Parathyroid adenoma (tissue), 2 donors: Measurements from ENCODE around the gene MTIF3.

Source experiments
- H2AFZ ChIP-seq: fragments of 300-600 bp; sonication (generic); one replicate; pipeline ENCODE4 v1.7.0; 2017; ENCODE audit warnings: antibody characterized with exemption, mild to moderate bottlenecking
- H3K27ac ChIP-seq: fragments of 300-600 bp; sonication (generic); one replicate; pipeline ENCODE4 v1.7.0; 2017
- H3K27me3 ChIP-seq: fragments of 300-600 bp; sonication (generic); one replicate; pipeline ENCODE4 v1.7.0; 2017; ENCODE audit warnings: low read length; ENCODE audit not compliant: control insufficient read depth, insufficient read depth
- H3K36me3 ChIP-seq: fragments of 300-600 bp; sonication (generic); one replicate; pipeline ENCODE4 v1.7.0; 2017; ENCODE audit warnings: low read length; ENCODE audit not compliant: control insufficient read depth, insufficient read depth
- H3K4me1 ChIP-seq: fragments of 300-600 bp; sonication (generic); one replicate; pipeline ENCODE4 v1.7.0; 2017; ENCODE audit warnings: control low read depth
- H3K4me2 ChIP-seq: fragments of 300-600 bp; sonication (generic); one replicate; pipeline ENCODE4 v1.7.0; 2017; ENCODE audit warnings: low read length
- H3K4me3 ChIP-seq: fragments of 300-600 bp; sonication (generic); one replicate; pipeline ENCODE4 v1.7.0; 2017; ENCODE audit warnings: low read depth, low read length
- H3K79me2 ChIP-seq: fragments of 300-600 bp; sonication (generic); one replicate; pipeline ENCODE4 v1.7.0; 2017; ENCODE audit warnings: control low read depth
- H3K9ac ChIP-seq: fragments of 300-600 bp; sonication (generic); one replicate; pipeline ENCODE4 v1.7.0; 2017; ENCODE audit warnings: mild to moderate bottlenecking
- H3K9me3 ChIP-seq: fragments of 300-600 bp; sonication (generic); one replicate; pipeline ENCODE4 v1.7.0; 2017; ENCODE audit warnings: low read length; ENCODE audit not compliant: control insufficient read depth
- TF ChIP-seq, protein P1 (sequence below): fragments of 300-600 bp; sonication (generic); IDR thresholded peaks from one replicate; pipeline ENCODE4 v1.7.0; 2017; ENCODE audit warnings: antibody characterized with exemption, mild to moderate bottlenecking
- donor health status: primary hyperparathyroidism.

The MTIF3 gene

DNA sequence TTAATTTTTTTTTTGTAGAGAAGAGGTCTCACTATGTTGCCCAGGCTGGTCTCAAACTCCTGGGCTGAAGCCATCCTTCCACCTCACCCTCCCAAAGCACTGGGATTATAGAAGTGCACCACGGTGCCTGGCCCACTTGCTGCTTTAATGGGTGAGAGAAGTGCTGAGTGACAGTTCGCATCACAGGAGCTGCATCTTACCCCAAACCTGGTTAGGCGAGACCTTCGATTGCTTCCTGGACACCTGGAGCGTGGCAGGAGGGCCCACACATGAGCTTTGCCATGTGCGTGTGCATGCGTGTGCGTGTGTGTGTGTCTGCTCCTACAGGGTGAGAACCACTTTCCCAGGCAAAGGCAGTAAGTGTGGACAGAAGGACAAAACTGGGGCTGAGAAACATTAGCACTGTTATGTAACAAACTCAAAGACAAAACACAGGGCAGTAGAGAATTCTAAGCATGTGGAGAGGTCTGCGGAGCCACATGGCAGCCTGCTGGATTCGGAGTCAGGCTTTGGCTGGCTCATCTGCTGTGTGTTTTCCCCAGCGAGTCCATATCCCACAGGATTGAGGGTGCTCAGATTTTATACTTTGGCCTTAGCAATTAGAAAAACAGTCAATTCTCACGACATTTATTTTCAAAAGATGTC is 11.7 kb upstream of the MTIF3 start:
- no peaks in the 10 kb centered on the region for H3K27me3 ChIP-seq
- no peak overlapping the region for H2AFZ ChIP-seq
- H3K4me3 ChIP-seq, result no peak overlapping the region
- H3K9me3 ChIP-seq, result no peaks in the 10 kb centered on the region
- no peaks in the 10 kb centered on the region for H3K36me3 ChIP-seq
- TF ChIP-seq, protein P1, sequence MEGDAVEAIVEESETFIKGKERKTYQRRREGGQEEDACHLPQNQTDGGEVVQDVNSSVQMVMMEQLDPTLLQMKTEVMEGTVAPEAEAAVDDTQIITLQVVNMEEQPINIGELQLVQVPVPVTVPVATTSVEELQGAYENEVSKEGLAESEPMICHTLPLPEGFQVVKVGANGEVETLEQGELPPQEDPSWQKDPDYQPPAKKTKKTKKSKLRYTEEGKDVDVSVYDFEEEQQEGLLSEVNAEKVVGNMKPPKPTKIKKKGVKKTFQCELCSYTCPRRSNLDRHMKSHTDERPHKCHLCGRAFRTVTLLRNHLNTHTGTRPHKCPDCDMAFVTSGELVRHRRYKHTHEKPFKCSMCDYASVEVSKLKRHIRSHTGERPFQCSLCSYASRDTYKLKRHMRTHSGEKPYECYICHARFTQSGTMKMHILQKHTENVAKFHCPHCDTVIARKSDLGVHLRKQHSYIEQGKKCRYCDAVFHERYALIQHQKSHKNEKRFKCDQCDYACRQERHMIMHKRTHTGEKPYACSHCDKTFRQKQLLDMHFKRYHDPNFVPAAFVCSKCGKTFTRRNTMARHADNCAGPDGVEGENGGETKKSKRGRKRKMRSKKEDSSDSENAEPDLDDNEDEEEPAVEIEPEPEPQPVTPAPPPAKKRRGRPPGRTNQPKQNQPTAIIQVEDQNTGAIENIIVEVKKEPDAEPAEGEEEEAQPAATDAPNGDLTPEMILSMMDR, result no peak
- H3K9ac ChIP-seq, result no peak overlapping the region
- H3K79me2 ChIP-seq, result no peaks in the 10 kb centered on the region
- H3K4me2 ChIP-seq, result no peak overlapping the region
- no peak overlapping the region for H3K27ac ChIP-seq
- H3K4me1 ChIP-seq, result peaks cover 5% of the 10 kb centered on the region

DNA sequence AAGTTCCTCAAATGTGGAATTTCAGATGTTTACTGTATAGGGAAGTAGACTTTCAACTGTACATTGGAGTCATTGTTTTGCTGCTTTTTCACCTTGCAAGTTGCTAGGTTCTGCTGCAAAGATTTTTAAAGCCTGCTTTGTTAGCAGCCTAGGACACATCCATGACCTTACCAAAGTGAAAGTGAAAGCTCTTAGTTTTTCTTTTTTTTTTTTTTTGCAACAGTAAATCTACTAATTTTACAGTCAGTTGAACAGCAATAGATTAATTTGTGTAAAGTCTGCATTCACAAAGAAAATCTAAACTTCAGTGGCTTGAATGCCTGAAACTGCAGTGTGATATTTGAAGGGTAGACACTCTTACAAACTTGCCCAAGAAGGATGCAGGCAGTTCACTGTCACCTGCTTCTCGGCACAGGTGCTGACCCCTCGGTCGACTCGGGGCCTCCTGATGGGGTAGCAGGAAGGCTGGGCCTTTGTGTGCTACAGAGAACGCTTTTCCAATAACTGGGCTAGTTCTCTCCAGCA is 5.0 kb upstream of the MTIF3 start:
- Histone ChIP-seq H3K9ac (no peak overlapping the region), H3K27ac (no peak overlapping the region), H3K4me3 (peak overlapping the region; percentile 44)

DNA sequence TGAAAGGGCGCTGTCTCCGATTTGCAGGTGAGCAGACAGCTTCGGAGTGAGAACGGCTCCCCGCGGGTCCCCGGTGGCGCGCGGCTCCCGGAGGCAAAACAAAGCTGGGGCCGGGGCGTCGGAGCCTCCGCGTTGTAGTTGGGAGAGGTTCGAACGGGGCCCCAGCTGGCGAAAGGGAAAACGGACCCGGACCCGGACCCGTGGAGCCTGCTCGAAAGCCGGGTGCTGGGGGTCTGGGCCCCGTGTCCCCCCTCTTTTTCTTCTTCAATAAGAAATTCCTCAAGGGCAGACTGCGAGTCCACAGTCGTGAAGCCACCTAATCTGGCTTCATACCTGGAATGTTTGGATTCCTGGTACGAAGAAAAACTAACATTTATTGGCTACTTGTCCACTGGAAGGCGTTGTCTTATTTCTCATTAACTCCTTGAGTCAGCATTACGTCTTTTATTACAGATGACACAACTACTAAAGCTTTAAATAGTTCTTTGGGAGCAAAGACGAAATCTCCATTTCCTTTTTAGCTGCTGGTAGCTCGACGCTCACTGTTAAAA is 632 bp upstream of the MTIF3 start:
- H3K9me3 ChIP-seq, result no peaks in the 10 kb centered on the region
- peak overlapping the region; percentile 89 for H2AFZ ChIP-seq
- H3K27ac ChIP-seq, result peak overlapping the region; percentile 99
- no peaks in the 10 kb centered on the region for H3K27me3 ChIP-seq
- peak overlapping the region; percentile 64 for H3K4me2 ChIP-seq
- peaks cover 4% of the 10 kb centered on the region for H3K4me1 ChIP-seq
- no peaks in the 10 kb centered on the region for H3K36me3 ChIP-seq
- H3K79me2 ChIP-seq, result peaks cover 8% of the 10 kb centered on the region
- H3K4me3 ChIP-seq, result peak overlapping the region; percentile 91
- H3K9ac ChIP-seq, result peak overlapping the region; percentile 69
- TF ChIP-seq, protein P1, result no peak

More for the DNA sequence above, 5.0 kb upstream of the MTIF3 start:
- peak overlapping the region; percentile 81 for H2AFZ ChIP-seq
- no peaks in the 10 kb centered on the region for H3K27me3 ChIP-seq
- no peaks in the 10 kb centered on the region for H3K4me1 ChIP-seq
- H3K9me3 ChIP-seq, result no peaks in the 10 kb centered on the region
- H3K36me3 ChIP-seq, result no peaks in the 10 kb centered on the region
- TF ChIP-seq, protein P1, result no peak
- H3K79me2 ChIP-seq, result no peaks in the 10 kb centered on the region
- peak overlapping the region; percentile 75 for H3K4me2 ChIP-seq

DNA sequence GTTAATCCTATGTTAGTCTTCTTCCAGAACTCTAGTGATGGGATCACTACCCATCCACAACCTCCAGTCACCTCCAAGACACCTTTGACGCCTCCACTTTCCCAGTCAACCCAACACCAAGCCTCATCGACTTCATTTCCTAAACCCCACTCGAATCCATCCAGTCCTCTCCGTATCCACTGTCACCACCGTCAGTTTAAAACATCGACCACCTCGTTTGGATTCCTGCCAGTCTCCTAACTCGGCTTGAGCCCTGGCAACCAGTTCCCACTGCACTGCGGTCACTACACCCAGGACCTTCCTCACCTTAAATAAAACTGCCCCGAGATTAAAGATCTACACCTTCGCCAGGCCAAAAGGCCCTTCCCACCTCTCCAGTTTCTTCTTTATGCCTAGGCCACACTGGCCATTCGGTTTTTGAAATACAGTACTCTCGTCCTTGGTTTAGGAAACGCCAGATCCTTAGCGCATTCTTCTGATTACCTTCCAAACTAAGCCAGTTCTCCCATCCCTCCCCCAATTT is 1.2 kb downstream of the MTIF3 start:
- TF ChIP-seq, protein P1, result no peak
- peaks cover 10% of the 10 kb centered on the region for H3K79me2 ChIP-seq
- H2AFZ ChIP-seq, result peak overlapping the region; percentile 89
- H3K4me1 ChIP-seq, result peaks cover 4% of the 10 kb centered on the region
- peak overlapping the region; percentile 99 for H3K27ac ChIP-seq
- H3K36me3 ChIP-seq, result no peaks in the 10 kb centered on the region
- H3K9me3 ChIP-seq, result no peaks in the 10 kb centered on the region
- H3K4me2 ChIP-seq, result peak overlapping the region; percentile 64
- no peak overlapping the region for H3K9ac ChIP-seq
- peak overlapping the region; percentile 91 for H3K4me3 ChIP-seq
- H3K27me3 ChIP-seq, result no peaks in the 10 kb centered on the region
